Keratinocyte (primary cell): Measurements from ENCODE around the gene AP3B1.

Experiments
- EZH2 ChIP-seq: IDR thresholded peaks from one replicate; pipeline ENCODE4 v1.6.1; 2012; ENCODE audit warnings: inconsistent platforms, mild to moderate bottlenecking, low read length, moderate library complexity
- TF ChIP-seq, protein P1 (sequence below), 3 experiments: IDR thresholded peaks in 1 of 3; conservative IDR thresholded peaks in 1 of 3; optimal IDR thresholded peaks in 1 of 3; 2 replicates in 2 of 3; 3 replicates in 1 of 3; pipeline versions ENCODE3 to v1.5.1; 2011; ENCODE audit warnings: low read length in 3 of 3, mild to moderate bottlenecking in 3 of 3, moderate library complexity in 2 of 3, control low read depth in 1 of 3, inconsistent platforms in 1 of 3; ENCODE audit not compliant: insufficient read depth in 2 of 3; ENCODE audit errors: extremely low read depth in 1 of 3

- TF ChIP-seq, protein P1, sequence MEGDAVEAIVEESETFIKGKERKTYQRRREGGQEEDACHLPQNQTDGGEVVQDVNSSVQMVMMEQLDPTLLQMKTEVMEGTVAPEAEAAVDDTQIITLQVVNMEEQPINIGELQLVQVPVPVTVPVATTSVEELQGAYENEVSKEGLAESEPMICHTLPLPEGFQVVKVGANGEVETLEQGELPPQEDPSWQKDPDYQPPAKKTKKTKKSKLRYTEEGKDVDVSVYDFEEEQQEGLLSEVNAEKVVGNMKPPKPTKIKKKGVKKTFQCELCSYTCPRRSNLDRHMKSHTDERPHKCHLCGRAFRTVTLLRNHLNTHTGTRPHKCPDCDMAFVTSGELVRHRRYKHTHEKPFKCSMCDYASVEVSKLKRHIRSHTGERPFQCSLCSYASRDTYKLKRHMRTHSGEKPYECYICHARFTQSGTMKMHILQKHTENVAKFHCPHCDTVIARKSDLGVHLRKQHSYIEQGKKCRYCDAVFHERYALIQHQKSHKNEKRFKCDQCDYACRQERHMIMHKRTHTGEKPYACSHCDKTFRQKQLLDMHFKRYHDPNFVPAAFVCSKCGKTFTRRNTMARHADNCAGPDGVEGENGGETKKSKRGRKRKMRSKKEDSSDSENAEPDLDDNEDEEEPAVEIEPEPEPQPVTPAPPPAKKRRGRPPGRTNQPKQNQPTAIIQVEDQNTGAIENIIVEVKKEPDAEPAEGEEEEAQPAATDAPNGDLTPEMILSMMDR (optimal IDR thresholded peaks at IDR 0.05 in 1 of 3, IDR thresholded peaks at IDR 0.05 in 1 of 3, conservative IDR thresholded peaks at IDR 0.05 in 1 of 3; ENCODE audit: extremely low read depth in 1 of 3, insufficient read depth in 2 of 3, low read length in 3 of 3) = no peak
- TF ChIP-seq EZH2 = no peak
These were observed 289.9 kb downstream of the AP3B1 start for GRCh38 chr5:78004559-78004958.
